ENCODE results near the gene RAB3GAP1. TPM values are rescaled to one million over a fixed set of nuclear protein-coding genes. Genes with fewer than 3 reads are reported as not detected.
A peak's percentile ranks its signal among the peaks of the same experiment; 100 is the strongest.
"Not testable (repeated sequence)": the region's sequence is repeated elsewhere in the genome, so short reads cannot be mapped to it uniquely, and the experiment has no call there.

The RAB3GAP1 gene
- polyA plus RNA-seq, 3 donors from 2014 or later: 1.3 to 4.3 (median 3.4) TPM

DNA sequence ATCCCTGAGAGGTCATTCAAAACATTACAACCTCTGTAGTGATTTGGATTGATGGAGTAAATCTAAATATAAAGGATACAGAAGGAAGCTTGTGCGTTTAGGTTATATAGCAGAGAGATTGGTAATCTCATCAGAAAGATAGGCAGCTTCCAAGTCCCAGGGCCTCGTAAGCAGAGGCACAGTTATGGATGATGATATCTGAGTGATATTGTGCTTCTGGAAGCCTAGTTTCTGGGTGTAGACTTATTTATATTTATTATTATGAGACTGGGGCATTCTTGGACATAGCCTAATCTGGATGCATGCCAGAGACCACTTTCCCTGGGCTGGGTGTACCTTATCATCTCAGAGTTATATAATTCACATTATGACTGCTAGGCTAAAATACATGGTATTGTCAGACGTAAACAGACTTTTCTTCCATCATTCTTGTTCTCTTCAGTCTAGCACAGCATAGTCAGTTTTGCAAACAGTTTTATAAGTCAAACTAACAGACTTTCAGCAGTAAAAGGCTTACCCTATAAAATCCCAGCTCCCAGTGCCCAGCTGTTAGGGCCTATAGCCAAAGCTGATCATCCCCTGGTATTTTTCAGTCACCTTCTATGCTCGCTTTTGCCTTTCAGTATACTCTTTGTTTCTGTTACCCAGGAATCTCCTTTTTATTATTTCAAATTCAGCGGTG, 47.9 kb downstream of the RAB3GAP1 start:
- H3K4me1 Mint-ChIP-seq: peaks cover 7 to 15% of the 10 kb centered on the region in 2 donors
- H3K4me3 Mint-ChIP-seq: no peak overlapping the region
- no peak overlapping the region for H3K27ac Mint-ChIP-seq
- H3K36me3 Mint-ChIP-seq: peaks cover 14 to 17% (median 15%) of the 10 kb centered on the region in 3 donors
- peaks cover 0 to 2% (median 0%) of the 10 kb centered on the region in 6 donors for H3K9me3 Mint-ChIP-seq
- peaks cover 1 to 5% (median 2%) of the 10 kb centered on the region in 3 donors for H3K27me3 Mint-ChIP-seq (ENCODE audit: low read depth in 3 of 3)
- DNase-seq: no peak

DNA sequence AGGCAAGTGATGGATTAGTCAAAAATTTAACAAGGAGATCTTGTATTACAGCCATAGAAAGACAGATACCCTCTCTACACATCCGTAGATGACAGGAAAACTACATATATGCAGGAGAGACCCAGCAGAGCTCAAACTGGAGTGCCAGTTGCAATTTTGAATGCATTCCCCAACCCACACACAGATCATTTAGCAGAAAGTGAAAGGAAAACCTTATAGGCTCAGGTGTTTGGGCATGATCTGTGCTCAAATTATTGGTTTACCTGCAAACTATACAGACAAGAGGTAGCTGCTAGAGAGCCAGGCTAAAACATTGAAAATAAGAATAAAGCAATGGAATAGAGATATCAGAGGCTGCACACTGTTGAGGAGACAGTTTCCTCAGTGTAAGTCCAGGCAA, 51.8 kb downstream of the RAB3GAP1 start:
- H3K27ac Mint-ChIP-seq: no peak overlapping the region

DNA sequence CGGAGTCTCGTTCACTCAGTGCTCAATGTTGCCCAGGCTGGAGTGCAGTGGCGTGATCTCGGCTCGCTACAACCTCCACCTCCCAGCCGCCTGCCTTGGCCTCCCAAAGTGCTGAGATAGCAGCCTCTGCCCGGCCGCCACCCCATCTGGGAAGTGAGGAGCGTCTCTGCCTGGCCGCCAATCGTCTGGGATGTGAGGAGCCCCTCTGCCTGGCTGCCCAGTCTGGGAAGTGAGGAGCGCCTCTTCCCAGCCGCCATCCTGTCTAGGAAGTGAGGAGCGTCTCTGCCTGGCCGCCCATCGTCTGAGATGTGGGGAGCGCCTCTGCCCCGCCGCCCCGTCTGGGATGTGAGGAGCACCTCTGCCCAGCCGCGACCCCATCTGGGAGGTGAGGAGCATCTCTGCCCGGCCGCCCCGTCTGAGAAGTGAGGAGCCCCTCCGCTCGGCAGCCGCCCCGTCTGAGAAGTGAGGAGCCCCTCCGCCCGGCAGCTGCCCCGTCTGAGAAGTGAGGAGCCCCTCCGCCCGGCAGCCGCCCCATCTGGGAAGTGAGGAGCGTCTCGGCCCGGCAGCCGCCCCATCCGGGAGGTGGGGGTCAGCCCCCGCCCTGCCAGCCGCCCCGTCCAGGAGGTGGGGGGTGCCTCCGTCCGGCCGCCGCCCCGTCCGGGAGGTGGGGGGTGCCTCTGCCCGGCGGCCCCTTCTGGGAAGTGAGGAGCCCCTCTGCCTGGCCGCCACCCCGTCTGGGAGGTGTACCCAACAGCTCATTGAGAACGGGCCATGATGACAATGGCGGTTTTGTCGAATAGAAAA, 53.6 kb downstream of the RAB3GAP1 start:
- not testable (repeated sequence) for DNase-seq; H3K27me3 Mint-ChIP-seq (ENCODE audit: low read depth in 3 of 3); H3K4me3 Mint-ChIP-seq; H3K27ac Mint-ChIP-seq; H3K9me3 Mint-ChIP-seq
- H3K4me1 Mint-ChIP-seq: peaks cover 3 to 17% of the 10 kb centered on the region in 2 donors
- peaks cover 14 to 17% (median 15%) of the 10 kb centered on the region in 3 donors for H3K36me3 Mint-ChIP-seq

More for the DNA sequence above, 51.8 kb downstream of the RAB3GAP1 start:
- Mint-ChIP-seq H3K27me3 (ENCODE audit: low read depth in 3 of 3) (peaks cover 2 to 6% (median 3%) of the 10 kb centered on the region in 3 donors), H3K9me3 (peaks cover 2 to 9% (median 3%) of the 10 kb centered on the region in 6 donors), H3K36me3 (peaks cover 13 to 15% (median 14%) of the 10 kb centered on the region in 3 donors), H3K4me1 (peaks cover 4 to 17% of the 10 kb centered on the region in 2 donors), H3K4me3 (no peak overlapping the region)
- no peak for DNase-seq

DNA sequence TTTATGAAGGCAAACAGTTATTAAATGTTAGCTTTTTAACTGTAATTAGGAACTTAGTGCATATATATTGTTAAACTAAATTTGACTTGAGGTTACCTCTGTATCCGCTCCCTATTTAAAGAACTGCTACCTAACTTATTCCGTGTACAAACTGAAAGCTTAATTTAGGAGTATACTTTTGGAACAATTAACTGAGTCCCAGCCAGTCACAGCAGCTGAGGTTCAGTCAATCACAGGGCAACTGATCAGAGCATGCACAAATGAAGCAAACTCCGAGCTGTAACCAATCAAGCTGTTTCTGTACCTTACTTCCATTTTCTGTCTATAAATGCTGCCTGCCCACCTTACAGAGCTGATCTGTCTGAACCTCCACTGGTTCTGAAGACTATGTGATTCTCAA, 61.2 kb downstream of the RAB3GAP1 start:
- peaks cover 0 to 3% (median 1%) of the 10 kb centered on the region in 6 donors for H3K9me3 Mint-ChIP-seq
- DNase-seq: no peak
- H3K27ac Mint-ChIP-seq: peak overlapping the region in 1 of 6 donors; percentile 84
- H3K27me3 Mint-ChIP-seq (ENCODE audit: low read depth in 3 of 3): peaks cover 10 to 25% (median 15%) of the 10 kb centered on the region in 3 donors
- H3K4me3 Mint-ChIP-seq: peak overlapping the region in 4 of 5 donors; percentile 24 to 87 (median 64)
- peaks cover 18 to 24% of the 10 kb centered on the region in 2 donors for H3K4me1 Mint-ChIP-seq
- H3K36me3 Mint-ChIP-seq: peaks cover 4 to 14% (median 7%) of the 10 kb centered on the region in 3 donors

DNA sequence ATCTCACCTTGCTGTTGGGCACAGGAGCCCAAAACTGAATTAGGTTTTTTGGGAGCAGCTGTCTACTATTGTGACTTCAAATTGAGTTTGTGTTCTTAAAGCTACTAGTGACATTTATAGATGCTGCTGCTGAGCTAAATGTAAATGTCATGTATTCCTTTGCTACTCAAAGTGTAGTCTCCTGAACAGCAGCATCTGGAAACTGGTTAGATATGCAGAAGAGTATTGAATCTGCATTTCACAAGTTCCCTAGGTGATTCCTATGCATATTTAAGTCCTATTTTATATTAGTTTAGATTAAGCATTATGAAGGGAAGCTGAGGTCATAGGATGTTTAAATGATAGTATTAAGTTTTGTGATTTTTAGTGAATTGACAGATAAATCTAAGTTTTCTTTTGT, 67.5 kb downstream of the RAB3GAP1 start:
- Mint-ChIP-seq H3K4me1 (no peaks in the 10 kb centered on the region), H3K27ac (no peak overlapping the region), H3K9me3 (peaks cover 0 to 3% (median 0%) of the 10 kb centered on the region in 6 donors), H3K27me3 (ENCODE audit: low read depth in 3 of 3) (peaks cover 5 to 11% (median 9%) of the 10 kb centered on the region in 3 donors), H3K4me3 (no peak overlapping the region), H3K36me3 (peaks cover 13 to 33% (median 19%) of the 10 kb centered on the region in 3 donors)
- no peak for DNase-seq

DNA sequence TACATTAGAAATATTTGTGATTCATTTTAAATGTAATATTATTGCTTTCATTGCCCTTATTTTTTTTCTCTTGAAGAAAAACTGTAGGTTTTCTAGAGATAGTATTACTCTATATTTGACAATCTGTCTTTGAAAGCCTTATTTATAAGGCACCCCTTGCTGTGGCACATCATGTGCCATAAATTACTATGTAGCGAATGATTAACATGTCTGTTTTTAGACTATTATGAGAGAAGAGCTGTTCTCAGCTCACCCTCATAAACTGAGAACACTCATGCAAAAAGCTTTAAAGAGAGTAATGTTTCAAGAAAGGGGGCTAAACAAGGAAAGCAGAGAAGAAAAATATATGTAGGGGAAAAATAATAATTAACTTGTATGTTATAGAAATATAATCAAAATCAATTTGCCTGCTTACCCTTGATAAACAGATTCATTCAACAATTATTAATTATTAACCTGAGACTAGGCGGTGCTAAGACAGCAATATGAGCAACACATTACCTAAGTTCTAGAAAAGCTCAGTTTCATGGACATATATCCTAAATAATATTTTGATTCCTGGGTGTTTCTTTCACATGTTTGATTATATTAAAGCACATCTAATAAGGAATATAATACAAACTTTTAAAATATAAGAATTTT, 69.0 kb downstream of the RAB3GAP1 start:
- Mint-ChIP-seq H3K27me3 (ENCODE audit: low read depth in 3 of 3) (peaks cover 5 to 9% (median 7%) of the 10 kb centered on the region in 3 donors), H3K9me3 (peaks cover 0 to 3% (median 0%) of the 10 kb centered on the region in 6 donors), H3K27ac (no peak overlapping the region), H3K4me3 (no peak overlapping the region), H3K36me3 (peaks cover 15 to 37% (median 18%) of the 10 kb centered on the region in 3 donors), H3K4me1 (no peaks in the 10 kb centered on the region)
- DNase-seq: no peak

DNA sequence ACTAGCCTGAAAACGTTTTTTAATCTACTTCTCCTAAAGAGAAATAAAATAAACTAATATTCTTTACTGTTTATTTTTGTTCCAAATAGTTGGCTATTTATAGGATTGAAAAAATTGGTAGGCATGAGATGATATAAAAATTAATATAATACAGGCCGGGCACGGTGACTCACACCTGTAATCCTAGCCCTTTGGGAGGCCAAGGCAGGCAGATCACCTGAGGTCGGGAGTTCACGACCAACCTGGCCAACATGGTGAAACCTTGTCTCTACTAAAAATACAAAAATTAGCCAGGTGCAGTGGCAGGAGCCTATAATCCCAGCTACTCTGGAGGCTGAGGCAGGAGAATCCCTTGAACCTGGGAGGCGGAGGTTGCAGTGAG, 69.6 kb downstream of the RAB3GAP1 start:
- H3K4me1 Mint-ChIP-seq; H3K4me3 Mint-ChIP-seq; H3K27ac Mint-ChIP-seq; H3K27me3 Mint-ChIP-seq (ENCODE audit: low read depth in 3 of 3); DNase-seq; H3K9me3 Mint-ChIP-seq: not testable (repeated sequence)
- peaks cover 15 to 40% (median 18%) of the 10 kb centered on the region in 3 donors for H3K36me3 Mint-ChIP-seq

DNA sequence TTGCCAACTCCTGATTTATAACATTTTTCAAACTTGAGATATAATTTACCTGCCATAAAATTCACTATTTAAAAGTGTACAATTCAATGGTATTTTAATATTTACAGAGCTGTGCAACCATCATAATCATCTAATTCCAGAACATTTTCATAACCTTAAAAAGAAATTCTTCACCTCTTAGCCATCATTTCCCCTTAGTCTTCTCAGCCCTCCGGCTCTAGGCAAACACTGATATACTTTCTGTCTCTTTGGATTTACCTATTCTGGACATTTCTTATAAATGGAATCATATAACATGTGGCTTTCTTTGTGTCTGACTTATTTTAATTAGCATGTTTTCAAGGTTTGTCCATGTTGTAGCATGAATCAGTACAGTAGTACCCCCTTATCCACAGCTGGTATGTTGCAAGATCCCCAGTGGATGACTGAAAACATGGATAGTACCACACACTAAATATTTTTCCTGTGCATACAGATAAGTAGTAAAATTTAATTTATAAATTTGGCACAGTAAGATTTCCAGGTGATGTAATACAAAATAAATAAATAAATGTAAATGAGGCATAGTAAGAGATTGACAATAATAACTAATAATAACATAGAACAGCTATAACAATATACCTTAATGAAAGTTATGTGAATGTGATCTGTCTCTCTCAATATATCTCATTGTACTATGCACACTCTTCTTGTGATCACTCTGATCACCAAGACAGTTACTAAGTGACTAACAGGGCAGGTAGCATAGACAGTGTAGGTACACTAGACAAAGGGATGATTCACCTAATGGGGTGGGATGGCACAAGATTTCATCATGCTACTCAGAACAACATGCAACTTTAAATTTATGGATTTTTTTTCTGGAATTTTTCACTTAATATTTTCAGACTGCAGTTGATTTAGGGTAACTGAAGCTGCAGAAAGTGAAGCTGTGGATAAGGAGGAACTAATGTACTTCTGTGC, 73.1 kb downstream of the RAB3GAP1 start:
- peaks cover 15 to 41% (median 19%) of the 10 kb centered on the region in 3 donors for H3K36me3 Mint-ChIP-seq
- no peaks in the 10 kb centered on the region for H3K9me3 Mint-ChIP-seq
- no peak overlapping the region for H3K4me3 Mint-ChIP-seq
- H3K27ac Mint-ChIP-seq: peak overlapping the region in 1 of 6 donors; percentile 18
- H3K27me3 Mint-ChIP-seq (ENCODE audit: low read depth in 3 of 3): peaks cover 0 to 1% (median 0%) of the 10 kb centered on the region in 3 donors
- no peak for DNase-seq
- H3K4me1 Mint-ChIP-seq: no peaks in the 10 kb centered on the region

DNA sequence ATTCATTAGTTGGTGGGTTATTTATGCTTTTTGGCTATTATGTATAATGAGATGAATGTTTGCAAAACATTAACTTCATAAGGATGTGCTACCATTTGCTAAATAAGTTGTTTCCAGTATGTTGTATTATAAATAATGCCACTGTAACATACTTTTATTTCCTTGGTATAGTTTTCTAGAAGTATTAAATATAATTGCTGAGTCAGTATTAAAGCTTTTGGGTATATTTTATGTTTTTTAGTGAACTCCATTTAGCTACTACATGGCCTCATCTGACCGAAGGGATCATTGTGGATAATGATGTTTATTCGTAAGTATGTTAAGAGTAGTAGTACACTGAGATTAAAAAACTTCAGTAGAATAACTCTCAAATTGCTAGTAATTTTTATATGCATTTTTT, 73.8 kb downstream of the RAB3GAP1 start:
- Mint-ChIP-seq H3K4me1 (no peaks in the 10 kb centered on the region), H3K36me3 (peaks cover 14 to 39% (median 24%) of the 10 kb centered on the region in 3 donors), H3K27me3 (ENCODE audit: low read depth in 3 of 3) (peaks cover 0 to 1% (median 0%) of the 10 kb centered on the region in 3 donors), H3K9me3 (no peaks in the 10 kb centered on the region), H3K27ac (no peak overlapping the region), H3K4me3 (no peak overlapping the region)
- DNase-seq: no peak

DNA sequence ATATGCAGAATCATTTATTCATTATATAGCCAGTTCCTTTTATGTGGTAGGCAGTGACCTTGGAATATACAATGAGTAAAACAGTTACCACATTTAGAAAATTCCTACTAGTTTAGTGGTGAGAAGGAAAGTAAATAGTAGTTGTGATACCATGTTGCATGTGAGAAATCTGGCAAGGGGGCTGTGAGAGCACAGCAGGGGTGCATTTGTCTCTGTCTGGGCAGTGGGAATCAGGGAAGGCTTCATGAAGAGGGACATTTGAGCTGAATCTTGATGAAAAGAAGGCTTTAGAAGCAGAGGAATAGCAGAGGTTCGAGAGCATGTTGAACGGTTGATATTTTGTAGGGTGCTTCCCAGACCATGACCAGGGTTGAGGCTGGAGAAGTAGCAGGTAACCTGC, 78.7 kb downstream of the RAB3GAP1 start:
- no peaks in the 10 kb centered on the region for H3K27me3 Mint-ChIP-seq (ENCODE audit: low read depth in 3 of 3)
- H3K4me1 Mint-ChIP-seq: no peaks in the 10 kb centered on the region
- H3K4me3 Mint-ChIP-seq: no peak overlapping the region
- peaks cover 32 to 55% (median 37%) of the 10 kb centered on the region in 3 donors for H3K36me3 Mint-ChIP-seq
- H3K27ac Mint-ChIP-seq: no peak overlapping the region
- H3K9me3 Mint-ChIP-seq: no peaks in the 10 kb centered on the region
- no peak for DNase-seq

DNA sequence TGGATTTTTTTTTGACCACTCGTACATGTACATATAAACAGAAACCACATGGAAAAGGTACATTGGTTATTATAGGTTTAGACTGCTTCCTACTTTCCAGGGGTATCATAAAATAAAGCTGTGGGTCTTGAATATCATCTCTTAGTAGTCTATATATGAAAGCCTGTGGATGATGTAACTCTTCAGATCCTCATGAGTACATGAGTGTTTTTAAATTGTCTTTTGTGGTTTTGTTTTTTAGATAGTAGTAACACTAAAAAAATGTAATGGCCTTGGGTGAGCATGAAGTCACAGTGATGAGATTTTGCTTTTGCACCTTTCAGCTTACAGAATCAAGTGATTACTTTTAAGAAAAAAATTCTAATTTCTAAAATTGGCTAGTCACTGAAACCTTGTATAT, 80.2 kb downstream of the RAB3GAP1 start:
- DNase-seq: no peak
- H3K36me3 Mint-ChIP-seq: peaks cover 34 to 58% (median 44%) of the 10 kb centered on the region in 3 donors
- H3K4me3 Mint-ChIP-seq: no peak overlapping the region
- H3K9me3 Mint-ChIP-seq: no peaks in the 10 kb centered on the region
- no peak overlapping the region for H3K27ac Mint-ChIP-seq
- no peaks in the 10 kb centered on the region for H3K4me1 Mint-ChIP-seq
- H3K27me3 Mint-ChIP-seq (ENCODE audit: low read depth in 3 of 3): peaks cover 0 to 2% (median 0%) of the 10 kb centered on the region in 3 donors

DNA sequence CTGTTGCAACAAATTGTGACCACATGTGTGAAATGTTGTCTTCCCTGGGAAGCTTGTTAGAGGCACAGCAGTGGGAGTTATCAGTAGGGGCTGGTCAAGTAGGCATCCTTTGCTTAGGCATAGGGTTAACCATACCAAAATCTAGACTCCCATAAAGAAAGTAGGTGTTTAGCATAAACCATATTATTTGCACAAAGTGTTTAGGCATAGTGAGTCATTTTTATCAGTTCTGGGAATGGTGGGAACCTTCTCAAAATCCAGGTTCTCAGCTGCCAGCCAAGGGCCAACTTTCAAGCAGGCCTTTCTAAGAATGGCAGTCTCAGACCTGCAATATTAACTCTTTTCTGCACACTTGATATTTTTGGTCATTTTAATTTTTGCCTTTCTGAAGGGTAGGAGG, 88.5 kb downstream of the RAB3GAP1 start:
- peaks cover 33 to 58% (median 56%) of the 10 kb centered on the region in 3 donors for H3K36me3 Mint-ChIP-seq
- no peak for DNase-seq

DNA sequence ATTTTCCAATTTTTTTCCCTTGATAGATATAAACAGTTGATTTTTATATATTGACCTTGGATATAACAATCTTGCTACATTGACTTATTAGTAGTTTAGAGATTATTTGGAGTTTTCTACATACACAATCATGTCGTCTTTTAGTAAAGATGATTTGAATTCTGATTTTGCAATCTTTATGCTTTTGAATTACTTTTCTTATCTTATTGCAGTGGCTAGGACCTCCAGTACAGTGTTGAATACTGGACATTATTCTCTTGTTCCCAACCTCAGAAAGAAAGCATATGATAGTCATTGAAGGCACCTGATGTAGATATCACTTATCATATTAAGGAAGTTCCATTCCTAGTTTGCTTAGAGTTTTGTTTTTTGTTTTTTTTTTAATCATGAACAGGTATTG, 90.2 kb downstream of the RAB3GAP1 start:
- Mint-ChIP-seq H3K27me3 (ENCODE audit: low read depth in 3 of 3) (peaks cover 0 to 4% (median 2%) of the 10 kb centered on the region in 3 donors), H3K4me1 (no peaks in the 10 kb centered on the region), H3K9me3 (peaks cover 1 to 7% (median 5%) of the 10 kb centered on the region in 6 donors), H3K36me3 (peaks cover 25 to 50% (median 49%) of the 10 kb centered on the region in 3 donors), H3K4me3 (no peak overlapping the region), H3K27ac (no peak overlapping the region)
- DNase-seq: no peak

More for the DNA sequence above, 88.5 kb downstream of the RAB3GAP1 start:
- H3K4me3 Mint-ChIP-seq: no peak overlapping the region
- peaks cover 1 to 7% (median 5%) of the 10 kb centered on the region in 6 donors for H3K9me3 Mint-ChIP-seq
- H3K27ac Mint-ChIP-seq: no peak overlapping the region
- no peaks in the 10 kb centered on the region for H3K4me1 Mint-ChIP-seq
- peaks cover 0 to 4% (median 4%) of the 10 kb centered on the region in 3 donors for H3K27me3 Mint-ChIP-seq (ENCODE audit: low read depth in 3 of 3)

Data from immature natural killer cell (primary cell).